NCI-H2081 (cell line): ENCODE data around the gene SNTG2.

Experiments used
- DNase-seq, 2 experiments: peaks; one replicate each; lab custom pipeline; 2025; lab: John Stamatoyannopoulos, UW

SNTG2 gene

DNA sequence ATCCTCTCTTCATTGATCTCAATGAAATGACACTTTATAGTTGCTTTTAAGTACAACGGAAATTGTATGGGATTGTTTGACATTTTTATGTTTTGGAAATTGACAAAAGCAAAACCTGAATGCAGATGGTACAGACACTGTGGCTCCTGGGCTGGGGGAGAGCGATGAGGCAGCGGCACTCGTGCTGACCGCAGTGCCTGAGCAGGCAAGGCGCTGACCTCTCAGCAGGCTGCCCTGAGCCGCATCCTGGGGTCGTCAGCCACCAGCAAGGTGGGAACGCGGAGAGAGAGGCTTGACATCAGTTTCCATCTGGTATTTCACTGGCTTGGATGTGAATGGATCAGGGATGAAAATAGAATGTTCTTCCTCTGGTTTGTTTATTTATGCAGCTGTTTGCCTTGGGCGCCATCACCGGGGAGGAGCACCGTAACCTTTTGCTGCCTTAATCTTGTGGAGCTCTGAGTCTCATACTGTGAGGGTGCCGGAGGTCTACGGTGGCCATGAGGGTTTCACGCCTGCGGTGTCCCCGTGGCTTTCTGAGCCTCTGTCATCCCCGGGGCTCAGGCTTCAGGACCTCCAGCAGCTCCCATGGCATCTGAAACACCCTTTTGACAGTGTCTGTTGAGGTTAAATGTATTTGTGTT lies 367.8 kb downstream of the SNTG2 start:
- DNase-seq, result no peak

DNA sequence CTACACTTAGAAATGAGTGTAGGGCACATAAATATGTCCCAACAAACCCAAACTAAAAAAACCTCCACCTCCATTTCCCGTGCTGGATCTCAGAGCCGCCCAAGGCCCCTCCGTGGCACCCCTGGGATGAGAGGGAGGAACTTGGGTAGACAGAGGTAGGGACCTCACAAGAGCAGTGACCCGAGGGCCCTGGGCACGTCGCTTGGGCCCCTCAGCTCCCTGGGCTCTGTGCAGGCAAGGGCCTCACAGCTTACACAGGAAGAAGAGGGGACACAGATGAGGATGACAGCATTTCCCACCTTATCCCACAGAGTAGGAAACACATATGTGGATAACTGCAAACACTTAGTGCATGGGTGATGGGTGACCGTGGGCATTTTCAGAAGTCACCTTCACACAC lies 368.7 kb downstream of the SNTG2 start:
- no peak for DNase-seq

DNA sequence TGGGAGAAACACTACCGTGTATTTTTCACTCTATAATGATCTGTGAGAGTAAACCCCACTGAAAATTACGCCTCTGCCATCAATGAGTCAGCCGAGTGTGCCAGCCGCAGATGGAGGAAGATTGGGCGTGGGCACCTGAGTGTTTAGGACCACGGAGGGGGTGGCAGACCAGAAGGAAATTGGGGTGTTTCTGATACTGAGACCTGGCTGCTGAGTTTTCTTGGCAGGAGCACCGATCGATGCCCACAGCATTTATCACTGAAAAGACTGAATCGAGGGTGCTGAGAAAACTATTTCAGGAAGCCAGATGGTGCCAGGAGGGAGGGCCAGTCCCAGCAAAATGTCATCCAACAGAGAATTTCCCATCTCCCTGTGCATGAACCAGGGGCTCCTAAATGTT lies 370.7 kb downstream of the SNTG2 start:
- DNase-seq, result no peak

GRCh38 chr2:1324884-1325283 lies 374.2 kb downstream of the SNTG2 start:
- no peak for DNase-seq

DNA sequence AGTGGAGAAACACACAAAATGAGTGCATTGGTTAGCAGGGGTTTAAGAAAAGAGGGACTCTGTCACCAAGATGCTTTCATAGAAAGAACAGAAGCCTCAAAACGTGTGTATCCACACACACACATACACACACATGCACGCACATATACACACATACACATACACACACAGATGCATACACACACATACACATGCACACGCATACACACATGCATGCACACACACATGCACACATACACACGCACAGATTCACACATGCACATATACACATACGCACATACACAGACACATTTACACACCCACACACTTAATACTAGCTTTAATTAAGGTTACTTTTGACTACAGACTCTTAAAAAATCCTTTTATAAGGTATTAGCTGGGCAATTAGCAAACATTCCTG lies 378.0 kb downstream of the SNTG2 start:
- no peak for DNase-seq

DNA sequence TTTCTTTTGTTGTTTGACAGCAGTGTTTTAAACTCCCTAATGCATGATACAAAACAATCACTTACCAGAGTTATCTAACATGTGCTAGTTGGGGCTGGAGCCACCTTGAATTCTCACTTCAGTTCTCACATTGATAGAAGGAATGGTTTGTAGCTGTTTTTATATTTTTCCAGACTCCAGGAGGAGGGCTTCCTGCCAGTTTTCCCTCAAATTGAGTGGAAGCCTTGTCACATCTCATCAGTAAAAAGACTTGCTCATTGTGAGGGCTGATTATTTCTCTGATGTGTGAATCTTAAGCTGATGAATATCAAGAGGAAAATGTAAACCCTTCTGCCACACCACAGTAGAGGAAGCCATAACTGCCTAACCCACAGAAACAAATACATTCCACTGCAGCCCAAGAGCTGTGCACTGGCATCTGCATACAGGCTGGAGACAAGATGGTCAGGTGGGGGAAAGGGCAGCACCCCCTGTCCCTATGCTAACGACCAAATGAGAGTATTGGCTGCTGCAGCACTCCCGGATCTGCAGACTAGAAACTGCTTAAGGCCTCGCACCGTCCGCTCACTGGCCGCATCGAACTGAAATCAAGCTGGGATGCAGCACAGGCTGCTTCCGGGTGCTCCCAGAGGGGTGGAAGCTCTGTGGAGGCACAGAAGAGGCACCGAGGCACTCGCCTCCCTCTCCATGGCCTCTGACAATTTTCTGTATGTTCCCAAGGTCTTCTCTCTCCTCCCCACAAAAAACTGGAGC lies 388.9 kb downstream of the SNTG2 start:
- no peak for DNase-seq

DNA sequence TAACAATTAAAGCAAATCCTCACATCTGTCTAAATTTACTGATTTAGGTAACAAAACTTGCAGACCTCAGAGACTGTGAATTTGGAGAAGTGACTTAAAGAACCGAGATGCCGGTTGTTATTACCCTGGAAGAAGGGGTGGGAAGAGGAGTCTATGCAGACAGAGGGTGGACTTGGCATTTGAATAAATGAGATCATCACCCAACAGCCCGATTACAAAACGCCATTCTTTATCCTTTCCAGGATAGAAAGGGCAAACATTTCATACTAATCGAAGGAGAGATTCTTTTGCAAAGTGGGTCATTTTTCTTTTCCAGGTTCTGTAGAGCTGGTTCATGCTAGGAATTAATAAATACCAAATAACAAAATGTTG lies 389.5 kb downstream of the SNTG2 start:
- no peak for DNase-seq

- no peak for DNase-seq
Observed at GRCh38 chr2:1341404-1342120, 390.9 kb downstream of the SNTG2 start.

- no peak for DNase-seq
Observed at GRCh38 chr2:1348789-1349188, 398.1 kb downstream of the SNTG2 start.

DNA sequence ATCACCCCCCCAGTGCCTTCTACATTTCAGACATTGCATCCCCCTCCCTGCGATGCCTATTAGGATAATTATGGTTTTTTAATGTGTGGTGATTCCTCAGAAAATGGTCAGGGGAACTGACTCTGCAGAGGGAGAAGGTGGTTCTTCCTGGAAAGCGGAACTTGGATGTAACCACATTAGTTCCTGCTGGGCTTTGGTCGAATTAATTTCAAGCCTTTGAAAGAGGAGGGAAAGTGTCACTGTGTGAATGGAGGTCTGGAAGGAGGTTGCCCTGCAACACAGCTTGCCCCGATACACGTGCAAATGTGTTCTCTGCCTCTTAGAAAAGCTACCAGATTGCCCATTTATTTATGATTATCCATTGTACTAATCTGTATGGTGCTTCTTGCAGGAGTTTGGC lies 399.5 kb downstream of the SNTG2 start:
- DNase-seq, result no peak

GRCh38 chr2:1353124-1353523 lies 402.5 kb downstream of the SNTG2 start:
- DNase-seq, result no peak

GRCh38 chr2:1353543-1353942 lies 402.9 kb downstream of the SNTG2 start:
- no peak for DNase-seq

DNA sequence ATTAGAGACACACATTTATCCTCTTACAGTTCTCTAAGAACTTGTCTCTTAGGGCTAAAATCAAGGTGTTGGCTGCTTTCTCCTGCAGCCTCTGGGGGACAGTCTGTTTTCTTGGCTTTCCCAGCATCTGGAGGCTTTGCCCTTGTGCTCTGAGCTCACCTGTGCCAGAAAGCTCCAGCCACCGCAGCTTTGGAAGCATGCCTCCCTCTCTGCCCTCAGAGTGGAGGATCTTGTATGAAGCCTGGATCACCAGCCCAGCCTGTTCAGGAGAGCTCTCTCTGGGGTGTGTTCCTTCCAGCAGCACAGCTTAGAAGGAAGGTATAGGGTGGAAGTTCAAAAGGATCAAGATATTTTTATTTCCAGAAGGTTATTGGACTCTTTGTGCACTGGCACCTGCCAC lies 409.5 kb downstream of the SNTG2 start:
- no peak for DNase-seq

- DNase-seq, result no peak
Observed at GRCh38 chr2:1360557-1361250, 410.1 kb downstream of the SNTG2 start.

DNA sequence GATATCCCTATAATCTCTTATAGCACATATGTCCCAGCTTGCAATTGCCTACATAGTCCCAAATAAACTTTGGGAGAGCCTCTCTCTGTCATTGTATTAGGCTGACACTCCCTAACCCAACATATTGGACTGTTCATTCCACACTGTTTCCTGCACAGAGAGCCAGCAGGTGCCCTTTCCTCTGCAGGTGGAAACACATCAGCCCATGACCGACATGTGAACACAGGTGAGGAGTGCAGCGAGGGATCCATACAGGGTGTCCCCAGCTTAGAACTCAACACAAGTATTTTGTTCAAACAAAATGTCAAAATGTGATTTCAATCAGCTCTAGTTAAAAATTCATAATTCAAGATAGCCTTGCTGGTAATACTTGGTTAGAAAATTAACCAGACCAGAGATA lies 412.7 kb downstream of the SNTG2 start:
- DNase-seq, result no peak

DNA sequence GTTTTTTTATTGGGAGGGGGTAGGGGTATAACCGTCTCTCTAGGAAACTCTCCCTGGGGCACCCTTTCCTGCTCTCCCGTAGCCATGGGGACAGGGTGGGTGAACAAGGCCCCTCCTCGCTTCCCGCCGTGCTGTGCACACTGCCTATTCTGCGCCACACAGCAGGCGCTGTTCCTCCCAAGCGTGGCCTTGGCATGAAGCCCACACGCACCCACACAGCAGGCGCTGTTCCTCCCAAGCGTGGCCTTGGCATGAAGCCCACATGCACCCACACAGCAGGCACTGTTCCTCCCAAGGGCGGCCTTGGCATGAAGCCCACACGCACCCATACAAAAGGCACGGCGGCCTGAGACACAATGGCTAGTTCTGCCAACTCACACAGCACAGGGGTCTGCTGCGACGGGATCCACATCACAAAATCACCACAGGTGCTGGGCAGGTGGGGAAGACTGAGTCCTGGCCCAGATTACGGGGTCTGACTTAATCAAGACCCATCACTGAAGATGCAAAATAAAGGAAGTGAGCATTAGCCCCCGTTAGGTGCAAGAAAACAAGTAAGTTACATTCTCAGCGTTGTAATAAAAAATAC lies 416.0 kb downstream of the SNTG2 start:
- peak; percentile 92 to 97 for DNase-seq

GRCh38 chr2:1367601-1368000 lies 417.0 kb downstream of the SNTG2 start:
- DNase-seq, result no peak

- no peak for DNase-seq
Observed at GRCh38 chr2:1369905-1370304, 419.3 kb downstream of the SNTG2 start.

GRCh38 chr2:1370461-1370860 lies 419.8 kb downstream of the SNTG2 start:
- no peak for DNase-seq

DNA sequence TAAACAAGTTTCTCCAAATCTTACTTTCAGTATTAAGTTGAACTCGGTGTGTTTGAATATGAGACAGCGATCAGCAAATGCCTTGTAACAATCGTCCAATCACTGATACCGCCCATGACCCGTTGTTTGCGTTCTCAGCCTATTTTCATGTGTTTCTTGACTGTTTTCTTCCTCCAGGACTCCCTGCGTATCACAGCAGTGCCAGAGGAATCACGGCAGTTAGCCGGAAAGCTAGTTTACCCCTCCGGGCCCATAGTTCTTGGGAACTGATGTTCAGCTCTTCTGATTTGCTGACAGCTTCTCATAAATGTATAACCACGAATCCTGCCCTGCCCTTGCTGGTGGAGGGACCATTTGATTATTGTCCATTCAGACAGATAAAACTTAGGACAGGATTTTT lies 420.4 kb downstream of the SNTG2 start:
- DNase-seq, result no peak

DNA sequence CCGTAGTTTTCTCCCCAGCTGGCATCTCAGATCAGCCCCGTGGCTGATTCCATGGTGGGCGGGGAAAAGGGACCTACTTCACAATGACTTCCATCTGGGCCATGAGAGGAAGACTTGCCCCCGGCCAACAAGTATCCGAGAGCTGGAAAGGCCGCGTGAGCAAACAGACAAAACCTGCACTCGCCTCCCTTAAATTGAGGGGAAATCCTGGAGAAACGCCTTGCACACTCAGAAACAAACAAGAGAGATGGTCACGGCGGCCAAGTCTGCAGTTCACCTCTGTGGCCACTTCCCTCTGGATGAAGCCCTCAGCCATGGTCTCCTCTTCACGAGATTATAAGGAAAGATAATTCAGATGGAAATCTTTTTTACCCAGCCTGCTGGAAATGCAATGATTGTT lies 423.2 kb downstream of the SNTG2 start:
- DNase-seq, result no peak

DNA sequence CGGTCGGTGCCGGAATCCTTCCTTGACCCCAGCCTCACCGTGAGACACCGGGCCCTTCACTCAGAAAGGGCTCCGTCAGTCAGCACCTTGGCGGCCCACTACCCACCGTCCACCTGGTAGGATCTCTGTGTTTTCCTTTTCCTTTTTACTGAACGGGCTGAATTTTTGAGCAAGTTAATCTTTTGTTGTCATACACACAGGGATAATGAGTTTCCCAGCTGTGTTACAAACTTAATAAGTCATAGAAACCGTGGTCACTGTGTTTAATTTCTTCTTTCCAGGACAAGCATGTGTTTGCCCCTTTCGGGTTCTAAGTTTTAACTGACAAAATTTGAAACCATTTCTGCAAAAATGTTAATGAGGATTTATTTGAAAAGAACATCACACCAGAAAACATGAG lies 423.6 kb downstream of the SNTG2 start:
- no peak for DNase-seq
